Measurements from ENCODE around the gene UNC13B. TPM values are rescaled to one million over a fixed set of nuclear protein-coding genes. Genes with fewer than 3 reads are reported as not detected.
A peak's percentile ranks its signal among the peaks of the same experiment; 100 is the strongest.

UNC13B gene
- total and polyA plus RNA-seq, 9 of the 15 experiments (the other 6 are each of a cell fraction or from before 2014, with no cell fraction given): 2.4 to 11.5 (median 8.6) TPM

DNA sequence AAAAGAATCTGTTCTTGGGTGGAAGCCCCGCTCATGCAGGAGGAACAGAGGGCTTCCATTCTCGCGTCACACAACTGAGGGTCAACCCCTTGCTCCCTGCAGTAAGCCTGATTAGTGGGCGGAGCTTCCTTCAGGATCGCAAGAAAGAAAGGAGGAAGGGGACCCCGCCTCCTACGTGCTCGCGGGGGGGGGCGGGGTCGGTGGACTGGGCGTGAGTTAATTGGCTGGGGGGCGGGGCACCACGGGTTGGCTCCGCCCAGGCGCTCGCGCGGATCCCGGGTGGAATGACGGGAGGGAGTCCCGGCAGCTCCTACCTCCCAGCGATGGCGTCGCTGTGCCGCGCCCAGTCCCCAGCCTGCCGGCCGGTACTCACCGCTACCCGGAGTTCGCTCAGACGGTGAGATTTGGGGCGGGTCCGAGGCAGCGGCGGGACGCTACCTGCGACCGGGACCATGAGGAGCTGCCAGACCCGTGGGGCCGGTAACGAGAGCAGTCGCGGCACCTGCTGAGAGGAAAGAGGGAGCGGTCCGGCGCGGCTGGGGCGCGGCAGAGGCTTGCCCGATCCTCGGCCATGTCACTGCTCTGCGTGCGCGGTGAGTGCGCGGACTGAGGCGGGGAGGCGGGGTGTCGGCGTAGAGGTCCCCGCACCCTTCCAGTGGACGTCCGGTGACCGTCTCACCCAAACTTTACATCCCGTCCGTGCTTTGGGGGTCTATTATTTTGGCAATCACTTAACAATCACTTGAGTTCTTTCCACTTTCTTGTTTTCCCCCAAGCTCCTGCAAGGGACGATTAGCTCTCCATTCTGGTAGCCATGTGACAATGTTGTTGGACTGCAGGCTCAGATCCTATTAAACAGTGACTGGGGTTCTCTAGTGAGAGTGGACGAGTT lies at the start of gene UNC13B (continued):
- no peak for TF ChIP-seq SMC3 (conservative IDR thresholded peaks at IDR 0.05; ENCODE audit: insufficient read depth, low read depth, low read length)
- TF ChIP-seq CTBP1 (IDR thresholded peaks at IDR 0.05; ENCODE audit: borderline replicate concordance): peak; percentile 94; the same call in 1 of the 2 replicates
- TF ChIP-seq, protein P1, sequence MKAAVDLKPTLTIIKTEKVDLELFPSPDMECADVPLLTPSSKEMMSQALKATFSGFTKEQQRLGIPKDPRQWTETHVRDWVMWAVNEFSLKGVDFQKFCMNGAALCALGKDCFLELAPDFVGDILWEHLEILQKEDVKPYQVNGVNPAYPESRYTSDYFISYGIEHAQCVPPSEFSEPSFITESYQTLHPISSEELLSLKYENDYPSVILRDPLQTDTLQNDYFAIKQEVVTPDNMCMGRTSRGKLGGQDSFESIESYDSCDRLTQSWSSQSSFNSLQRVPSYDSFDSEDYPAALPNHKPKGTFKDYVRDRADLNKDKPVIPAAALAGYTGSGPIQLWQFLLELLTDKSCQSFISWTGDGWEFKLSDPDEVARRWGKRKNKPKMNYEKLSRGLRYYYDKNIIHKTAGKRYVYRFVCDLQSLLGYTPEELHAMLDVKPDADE (conservative IDR thresholded peaks at IDR 0.05; ENCODE audit: control insufficient read depth, low read depth, low read length): no peak
- TF ChIP-seq, protein P2, sequence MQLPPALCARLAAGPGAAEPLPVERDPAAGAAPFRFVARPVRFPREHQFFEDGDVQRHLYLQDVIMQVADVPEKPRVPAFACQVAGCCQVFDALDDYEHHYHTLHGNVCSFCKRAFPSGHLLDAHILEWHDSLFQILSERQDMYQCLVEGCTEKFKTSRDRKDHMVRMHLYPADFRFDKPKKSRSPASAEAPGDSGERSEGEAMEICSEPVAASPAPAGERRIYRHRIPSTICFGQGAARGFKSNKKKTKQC (CRISPR knock-in tag; IDR thresholded peaks at IDR 0.05): peak; percentile 62
- no peak for TF ChIP-seq NFE2 (IDR thresholded peaks at IDR 0.05; ENCODE audit: low read depth)
- TF ChIP-seq HIVEP1 (CRISPR knock-in tag; IDR thresholded peaks at IDR 0.05): no peak
- TF ChIP-seq USF1 (CRISPR knock-in tag; IDR thresholded peaks at IDR 0.05): no peak
- TF ChIP-seq ZNF143 (CRISPR knock-in tag; IDR thresholded peaks at IDR 0.05): no peak
- TF ChIP-seq CBX2 (IDR thresholded peaks at IDR 0.05; ENCODE audit: insufficient read depth, low read length, poor library complexity, severe bottlenecking): no peak
- no peak for TF ChIP-seq SAFB2 (IDR thresholded peaks at IDR 0.05; ENCODE audit: borderline replicate concordance, low read depth, low read length, severe bottlenecking)
- no peak for TF ChIP-seq FOXA1 (IDR thresholded peaks at IDR 0.05; ENCODE audit: borderline replicate concordance)
- TF ChIP-seq ZBED1 (IDR thresholded peaks at IDR 0.05): no peak
- no peak for TF ChIP-seq XRCC3 (IDR thresholded peaks at IDR 0.05)
- TF ChIP-seq SIN3B (IDR thresholded peaks at IDR 0.05; ENCODE audit: low read depth): peak; percentile 34; the same call in 1 of the 2 replicates
- no peak for TF ChIP-seq USF2 (CRISPR knock-in tag; IDR thresholded peaks at IDR 0.05)
- TF ChIP-seq MECOM (CRISPR knock-in tag; IDR thresholded peaks at IDR 0.05): no peak
- TF ChIP-seq HNRNPUL1 (IDR thresholded peaks at IDR 0.05; ENCODE audit: low read length): no peak
